HG03135 (cell line): Measurements from ENCODE around the gene RABEP2.
"Not testable (repeated sequence)": the region's sequence is repeated elsewhere in the genome, so short reads cannot be mapped to it uniquely, and the experiment has no call there.

Experiments used
- ATAC-seq: cut with Tn5 transposase; IDR thresholded peaks from one replicate; pipeline ENCODE4 v1.9.1; 2021; ENCODE audit warnings: mild to moderate bottlenecking, moderate library complexity; ENCODE audit not compliant: unreplicated experiment

Gene RABEP2

GRCh38 chr16:28924762-28925385 is at the start of gene RABEP2:
Gene RABEP2, minus strand, starts transcription at chr16:28925238. Its CDS starts 75 bp downstream, at chr16:28925163.
- ATAC-seq = peak; percentile 64

- ATAC-seq = peak; percentile 88
Observed at GRCh38 chr16:28974437-28975157, 49.6 kb upstream of the RABEP2 start, which contains the start of gene SPNS1. Gene SPNS1, plus strand, starts transcription at chr16:28974778. Its CDS starts 374 bp downstream, at chr16:28975152.

GRCh38 chr16:28974007-28974436 is 49.0 kb upstream of the RABEP2 start:
- ATAC-seq = no peak

GRCh38 chr16:28969696-28970095 is 44.7 kb upstream of the RABEP2 start:
- not testable (repeated sequence) for ATAC-seq

GRCh38 chr16:28967156-28967555 is 42.1 kb upstream of the RABEP2 start:
- no peak for ATAC-seq

GRCh38 chr16:28964496-28964895 is 39.5 kb upstream of the RABEP2 start:
- ATAC-seq = no peak

- no peak for ATAC-seq
Observed at GRCh38 chr16:28964072-28964471, 39.0 kb upstream of the RABEP2 start.

GRCh38 chr16:28958836-28959235 is 33.8 kb upstream of the RABEP2 start:
- no peak for ATAC-seq

GRCh38 chr16:28958216-28958615 is 33.2 kb upstream of the RABEP2 start:
- ATAC-seq = no peak

- no peak for ATAC-seq
Observed at GRCh38 chr16:28951410-28951943, 26.4 kb upstream of the RABEP2 start.

- peak; percentile 93 for ATAC-seq
Observed at GRCh38 chr16:28950648-28951409, 25.8 kb upstream of the RABEP2 start, which contains the start of gene NFATC2IP. Gene NFATC2IP, plus strand, starts transcription at chr16:28950937. Its CDS starts 75 bp downstream, at chr16:28951012.

- ATAC-seq = no peak
Observed at GRCh38 chr16:28946681-28947080, 21.6 kb upstream of the RABEP2 start.

- ATAC-seq = no peak
Observed at GRCh38 chr16:28943281-28943680, 18.2 kb upstream of the RABEP2 start.

- not testable (repeated sequence) for ATAC-seq
Observed at GRCh38 chr16:28939825-28940224, 14.8 kb upstream of the RABEP2 start.

GRCh38 chr16:28938721-28939120 is 13.7 kb upstream of the RABEP2 start:
- no peak for ATAC-seq

GRCh38 chr16:28937222-28937876 is 12.3 kb upstream of the RABEP2 start:
- no peak for ATAC-seq

GRCh38 chr16:28936784-28937155 is 11.7 kb upstream of the RABEP2 start:
- ATAC-seq = no peak

GRCh38 chr16:28935924-28936783 is 11.1 kb upstream of the RABEP2 start:
- peak; percentile 74 for ATAC-seq

- ATAC-seq = no peak
Observed at GRCh38 chr16:28935346-28935745, 10.3 kb upstream of the RABEP2 start.

- ATAC-seq = no peak
Observed at GRCh38 chr16:28933171-28933570, 8.1 kb upstream of the RABEP2 start.
